Measurements from ENCODE around the gene TDRD12. TPM values are rescaled to one million over a fixed set of nuclear protein-coding genes. Genes with fewer than 3 reads are reported as not detected.

Gene TDRD12
- total and polyA plus RNA-seq, 2 donors (not counting 3 experiments of a cell fraction or from before 2014, with no cell fraction given), result 0.03 to 0.09 TPM

- no peak for DNase-seq (ENCODE audit: low read depth, low spot score)
- ChIA-PET CTCF (interaction anchor here (1.5 kb wide), 1 partner anchor 8 kb away, joined by 5 read pairs; no protein-coding TSS in a partner anchor), POLR2A (no interaction called here)
- dilution Hi-C loops (cut with MboI; ENCODE audit: extremely low pct_ligation_motif_present, low sequenced_read_pairs) (no loop called here), intact Hi-C loops (cut with micrococcal nuclease) (no loop called here)
- Histone ChIP-seq H4K20me1 (replicated peaks; ENCODE audit: control insufficient read depth, extremely low read depth, insufficient read depth, low read length) (no peaks in the 10 kb centered on the region), H3K36me3 (ENCODE audit: control insufficient read depth in 2 of 2, extremely low read depth in 1 of 2, insufficient read depth in 2 of 2, low read length in 2 of 2) (no peaks in the 10 kb centered on the region), H3K27ac (ENCODE audit: insufficient read depth, low read depth, low read length) (no peak overlapping the region), H2AFZ (ENCODE audit: low read depth, low read length) (no peak overlapping the region), H3K27me3 (ENCODE audit: control insufficient read depth in 2 of 2, insufficient read depth in 2 of 2, low read length in 2 of 2) (no peaks in the 10 kb centered on the region), H3K4me1 (ENCODE audit: control insufficient read depth, extremely low read depth, insufficient read depth, low read length) (no peaks in the 10 kb centered on the region), H3K9ac (replicated peaks; ENCODE audit: extremely low read depth, insufficient read depth, low read length) (no peak overlapping the region), H3K4me3 (replicated peaks in 1 of 3; ENCODE audit: insufficient read depth in 1 of 3, low read depth in 1 of 3, low read length in 3 of 3) (no peak overlapping the region), H3K9me1 (replicated peaks; ENCODE audit: control insufficient read depth, extremely low read depth, insufficient read depth, low read length) (no peaks in the 10 kb centered on the region), H3K4me2 (ENCODE audit: insufficient read depth, low read length) (no peak overlapping the region), H3K79me2 (ENCODE audit: control insufficient read depth, insufficient read depth, low read length) (no peaks in the 10 kb centered on the region), H3K9me3 (replicated peaks; ENCODE audit: control insufficient read depth, insufficient read depth, low read length) (no peaks in the 10 kb centered on the region)
- no peak for TF ChIP-seq FOS (IDR thresholded peaks at IDR 0.05; ENCODE audit: borderline replicate concordance, insufficient read depth, low read length)
- TF ChIP-seq GATA2 (IDR thresholded peaks at IDR 0.05; ENCODE audit: insufficient read depth, insufficient read length, low read depth, low read length), result no peak
- no peak for TF ChIP-seq MYC (IDR thresholded peaks at IDR 0.05; ENCODE audit: low read depth, low read length)
- no peak for TF ChIP-seq POLR2A (IDR thresholded peaks at IDR 0.05; ENCODE audit: low read depth, low read length)
- no peak for TF ChIP-seq EZH2 (IDR thresholded peaks at IDR 0.05; ENCODE audit: borderline replicate concordance, low read depth, low read length, severe bottlenecking)
- TF ChIP-seq CTCF (IDR thresholded peaks at IDR 0.05; ENCODE audit: extremely low read depth in 1 of 2, insufficient read depth in 1 of 2, low read depth in 1 of 2, low read length in 2 of 2), result no peak
- no peak for TF ChIP-seq POLR2AphosphoS5 (IDR thresholded peaks at IDR 0.05; ENCODE audit: insufficient read depth, low read depth, low read length)
- no peak for TF ChIP-seq JUN (IDR thresholded peaks at IDR 0.05; ENCODE audit: borderline replicate concordance, insufficient read depth, insufficient read length, low read depth)
- no peak for TF ChIP-seq MAX (IDR thresholded peaks at IDR 0.05; ENCODE audit: insufficient read depth, insufficient read length)
- BruUV-seq (replicated peaks), result no TSS peak
- no peak for FAIRE-seq
These were observed 144.9 kb downstream of the TDRD12 start for GRCh38 chr19:32864318-32865007.
